Activated CD8-positive, alpha-beta memory T cell treated with anti-CD3 and anti-CD28 coated beads for 24 hours (primary cell): ENCODE data around the gene ADCY5.

Experiments used
- DNase-seq: peaks from one replicate; pipeline ENCODE4 v3.0.0-alpha.2; 2020

ADCY5 gene

GRCh38 chr3:123321806-123322205, 127.1 kb downstream of the ADCY5 start:
- no peak for DNase-seq

GRCh38 chr3:123320221-123320620, 128.7 kb downstream of the ADCY5 start:
- no peak for DNase-seq

- DNase-seq, result no peak
These were observed 129.1 kb downstream of the ADCY5 start for GRCh38 chr3:123319760-123320159.

- DNase-seq, result no peak
These were observed 130.5 kb downstream of the ADCY5 start for GRCh38 chr3:123318374-123318773.

- no peak for DNase-seq
These were observed 131.2 kb downstream of the ADCY5 start for GRCh38 chr3:123317716-123318115.

GRCh38 chr3:123315271-123315595, 133.7 kb downstream of the ADCY5 start:
- no peak for DNase-seq

GRCh38 chr3:123314359-123315270, 134.3 kb downstream of the ADCY5 start:
- no peak for DNase-seq

- DNase-seq, result no peak
These were observed 135.0 kb downstream of the ADCY5 start for GRCh38 chr3:123313889-123314288.

GRCh38 chr3:123312331-123313265, 136.3 kb downstream of the ADCY5 start:
- no peak for DNase-seq

- DNase-seq, result no peak
These were observed 137.7 kb downstream of the ADCY5 start for GRCh38 chr3:123311201-123311600.

GRCh38 chr3:123310741-123311140, 138.1 kb downstream of the ADCY5 start:
- DNase-seq, result no peak

- no peak for DNase-seq
These were observed 138.7 kb downstream of the ADCY5 start for GRCh38 chr3:123310186-123310585.

- DNase-seq, result no peak
These were observed 141.8 kb downstream of the ADCY5 start for GRCh38 chr3:123307064-123307463.

- no peak for DNase-seq
These were observed 143.7 kb downstream of the ADCY5 start for GRCh38 chr3:123305192-123305591.

- no peak for DNase-seq
These were observed 144.8 kb downstream of the ADCY5 start for GRCh38 chr3:123303976-123304560.

GRCh38 chr3:123302961-123303360, 145.9 kb downstream of the ADCY5 start:
- DNase-seq, result no peak

- DNase-seq, result no peak
These were observed 147.3 kb downstream of the ADCY5 start for GRCh38 chr3:123301331-123302184.

- DNase-seq, result no peak
These were observed 148.3 kb downstream of the ADCY5 start for GRCh38 chr3:123300583-123300982.

GRCh38 chr3:123300056-123300455, 148.8 kb downstream of the ADCY5 start:
- no peak for DNase-seq

- DNase-seq, result no peak
These were observed 149.3 kb downstream of the ADCY5 start for GRCh38 chr3:123299581-123299980.

GRCh38 chr3:123298903-123299302, 150.0 kb downstream of the ADCY5 start:
- no peak for DNase-seq

GRCh38 chr3:123297627-123297899, 151.3 kb downstream of the ADCY5 start:
- DNase-seq, result no peak
